H7 (cell line): ENCODE measurements around the gene POLRMT. TPM values are rescaled to one million over a fixed set of nuclear protein-coding genes. Genes with fewer than 3 reads are reported as not detected.
"Not testable (repeated sequence)": the region's sequence is repeated elsewhere in the genome, so short reads cannot be mapped to it uniquely, and the experiment has no call there.

Source experiments
- DNase-seq: peaks from one replicate; pipeline ENCODE4 v3.0.0; 2012
- H3K27me3 ChIP-seq: 2 replicates; pipeline ENCODE4 v1.6.0; 2011; ENCODE audit warnings: mild to moderate bottlenecking, low read length; ENCODE audit not compliant: control insufficient read depth, insufficient read depth
- H3K36me3 ChIP-seq: replicated peaks from 2 replicates; pipeline ENCODE4 v1.5.1; 2011; ENCODE audit warnings: low read length; ENCODE audit not compliant: control insufficient read depth, insufficient read depth
- H3K4me3 ChIP-seq: 2 replicates; pipeline ENCODE4 v1.5.1; 2011; ENCODE audit warnings: low read depth, mild to moderate bottlenecking, control low read depth, low read length, moderate library complexity; ENCODE audit not compliant: insufficient read depth
- total RNA-seq: library from RNA; depleted of rRNA; stranded (reverse); fragments of >200 nt; shearing (Covaris generic); gene quantifications from 2 replicates; pipeline ENCODE4 v1.2.3, GENCODE V29; 2014

Gene POLRMT
- total RNA-seq, 1 experiment from 2014 or later: 128 TPM

DNA sequence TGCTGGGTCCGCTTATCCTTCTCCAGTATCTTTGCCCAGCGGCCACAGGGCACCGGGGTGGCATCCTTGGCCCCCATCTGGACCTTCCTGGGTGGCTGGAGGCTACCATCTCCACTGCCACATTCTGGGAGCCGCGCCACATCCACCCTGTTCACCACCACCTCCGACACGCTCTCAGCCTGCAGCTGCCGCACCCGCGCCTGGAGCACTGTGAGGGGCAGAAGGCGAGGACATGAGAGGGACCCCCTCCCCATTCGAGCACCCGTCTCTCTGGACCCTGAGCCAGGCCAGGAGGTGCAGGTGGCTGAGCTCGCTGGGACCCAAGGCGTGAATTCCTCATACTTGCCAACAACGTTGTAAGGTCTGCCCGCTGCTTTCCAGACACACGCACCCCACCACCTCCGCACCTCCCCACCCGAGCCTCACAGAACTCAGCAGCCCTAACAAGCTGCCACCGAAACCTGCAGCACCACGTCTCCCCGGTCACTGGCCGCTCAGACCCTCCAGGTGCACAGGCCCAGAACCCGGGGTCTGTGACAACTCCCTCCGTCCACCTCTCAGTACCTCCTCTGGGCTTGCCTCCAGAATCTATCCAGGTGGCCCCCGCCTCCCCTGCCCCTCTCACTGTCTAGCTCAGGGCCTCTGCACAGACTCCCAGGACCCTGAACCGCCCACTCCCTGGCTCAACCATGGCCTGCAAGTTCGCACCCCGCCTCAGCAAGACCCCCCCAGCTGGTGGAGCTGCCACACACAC is 3.2 kb downstream of the POLRMT start:
- no peak overlapping the region for H3K4me3 ChIP-seq
- H3K27me3 ChIP-seq: no peaks in the 10 kb centered on the region
- DNase-seq: no peak
- H3K36me3 ChIP-seq: peaks cover 2% of the 10 kb centered on the region; the same call in 1 of the 2 replicates

GRCh38 chr19:629515-629914 is 3.8 kb downstream of the POLRMT start:
- DNase-seq, H3K27me3 ChIP-seq, H3K4me3 ChIP-seq, H3K36me3 ChIP-seq: not testable (repeated sequence)

DNA sequence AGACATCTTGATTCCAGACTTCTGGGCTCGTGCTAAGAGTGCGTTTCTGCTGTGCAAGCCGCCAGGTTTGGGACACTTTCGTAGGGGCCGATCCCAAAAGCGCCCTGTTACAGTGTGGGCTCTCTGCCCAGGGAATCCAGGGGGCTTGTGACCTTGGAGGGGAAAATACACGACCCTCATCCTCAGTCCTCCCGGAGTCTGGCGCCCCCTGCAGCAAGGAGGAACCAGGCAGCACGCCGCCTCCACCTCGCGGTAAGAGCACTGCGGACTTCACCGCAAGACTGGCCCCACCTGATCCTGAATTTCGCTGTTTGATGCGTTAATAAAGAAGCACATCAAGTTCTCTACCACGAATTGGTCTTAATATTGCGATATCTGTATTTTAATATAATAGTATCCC is 5.2 kb downstream of the POLRMT start:
- H3K4me3 ChIP-seq: no peak overlapping the region
- DNase-seq: peak; percentile 95
- H3K36me3 ChIP-seq: peaks cover 3% of the 10 kb centered on the region
- no peaks in the 10 kb centered on the region for H3K27me3 ChIP-seq

- not testable (repeated sequence) for DNase-seq, H3K27me3 ChIP-seq, H3K36me3 ChIP-seq, H3K4me3 ChIP-seq
Measured at GRCh38 chr19:626566-626965, 6.8 kb downstream of the POLRMT start.

GRCh38 chr19:625257-625656 is 8.1 kb downstream of the POLRMT start:
- peaks cover 3% of the 10 kb centered on the region for H3K36me3 ChIP-seq
- no peak for DNase-seq
- H3K27me3 ChIP-seq: no peaks in the 10 kb centered on the region
- no peak overlapping the region for H3K4me3 ChIP-seq

DNA sequence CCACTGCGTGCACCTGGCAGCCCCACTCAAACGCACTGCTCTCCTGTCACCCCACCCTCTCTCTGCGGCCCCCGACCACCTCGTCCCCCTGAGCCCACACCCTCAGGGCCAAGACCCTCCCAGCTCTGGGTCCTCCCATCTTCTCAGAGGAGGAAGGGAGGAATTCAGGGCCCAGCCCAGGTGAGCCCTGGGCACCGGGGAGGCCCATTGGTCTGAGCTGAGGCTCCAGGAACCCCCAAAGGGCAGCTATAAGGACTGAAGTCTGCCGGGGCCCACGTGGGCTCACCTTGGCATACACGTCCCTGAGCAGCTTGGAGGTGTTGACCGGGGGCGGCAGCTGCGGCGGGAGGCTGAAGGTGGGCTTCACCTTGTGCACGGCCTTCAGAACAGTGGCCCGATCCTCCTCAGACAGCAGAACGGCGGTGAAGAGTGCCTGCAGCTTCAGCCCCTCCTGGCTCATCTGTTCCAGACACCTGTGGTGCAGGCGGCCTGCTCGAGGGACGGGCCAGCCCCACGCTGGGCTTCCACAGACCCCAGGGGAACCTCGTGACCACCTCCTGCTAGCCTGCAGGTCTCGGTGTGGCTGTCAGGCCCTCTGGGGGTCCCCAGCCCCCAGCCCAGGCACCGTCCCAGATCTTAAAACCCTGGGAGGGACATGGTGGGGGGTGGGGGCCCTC is 8.8 kb downstream of the POLRMT start:
- H3K4me3 ChIP-seq: no peak overlapping the region
- peaks cover 3% of the 10 kb centered on the region for H3K36me3 ChIP-seq
- no peaks in the 10 kb centered on the region for H3K27me3 ChIP-seq
- DNase-seq: no peak

- Histone ChIP-seq H3K27me3 (no peaks in the 10 kb centered on the region), H3K36me3 (peaks cover 3% of the 10 kb centered on the region), H3K4me3 (no peak overlapping the region)
- DNase-seq: no peak
Measured at GRCh38 chr19:623974-624373, 9.4 kb downstream of the POLRMT start.

DNA sequence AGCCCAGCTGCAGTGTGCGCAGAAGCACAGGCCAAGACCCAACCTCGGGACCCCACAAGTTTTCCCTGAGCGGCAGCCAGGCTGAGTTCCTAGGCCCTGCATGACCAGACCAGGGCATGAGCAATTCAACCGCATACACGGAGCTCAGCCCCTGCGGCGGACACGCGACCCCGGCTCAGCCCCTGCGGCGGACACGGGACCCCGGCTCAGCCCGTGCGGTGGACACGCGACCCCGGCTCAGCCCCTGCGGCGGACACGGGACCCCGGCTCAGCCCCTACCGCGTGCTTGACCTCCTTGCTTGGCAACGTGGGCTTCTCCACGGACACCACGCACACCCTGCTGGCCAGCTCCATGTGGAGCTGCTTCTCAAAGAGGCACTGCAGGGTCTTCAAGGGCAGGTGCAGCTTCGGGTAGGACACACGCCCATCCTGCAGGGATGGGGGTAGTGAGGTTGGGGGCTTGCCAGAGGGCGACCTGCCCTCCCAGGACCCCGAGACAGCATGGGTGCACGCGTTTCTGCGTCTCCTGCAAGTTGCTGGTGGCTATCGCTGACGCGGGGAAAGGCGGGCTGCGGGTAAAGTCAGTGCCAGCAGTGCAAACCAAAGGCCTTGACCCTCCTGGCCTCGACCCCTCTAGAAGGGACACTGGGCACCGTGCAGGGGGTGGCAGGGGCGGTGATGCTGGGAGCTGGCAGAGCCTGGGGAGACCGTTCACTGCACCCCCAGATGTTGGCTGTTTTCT is 10.0 kb downstream of the POLRMT start:
- H3K27me3 ChIP-seq: no peaks in the 10 kb centered on the region
- H3K36me3 ChIP-seq: peaks cover 5% of the 10 kb centered on the region
- H3K4me3 ChIP-seq: no peak overlapping the region
- no peak for DNase-seq

- Histone ChIP-seq H3K36me3 (peaks cover 7% of the 10 kb centered on the region), H3K27me3 (no peaks in the 10 kb centered on the region)
Measured at GRCh38 chr19:622666-623065, 10.7 kb downstream of the POLRMT start.

GRCh38 chr19:621819-622218 is 11.5 kb downstream of the POLRMT start:
- DNase-seq: no peak
- Histone ChIP-seq H3K36me3 (peaks cover 7% of the 10 kb centered on the region), H3K4me3 (no peak overlapping the region), H3K27me3 (no peaks in the 10 kb centered on the region)

More at GRCh38 chr19:622666-623065, 10.7 kb downstream of the POLRMT start:
- H3K4me3 ChIP-seq: no peak overlapping the region
- no peak for DNase-seq

- not testable (repeated sequence) for H3K27me3 ChIP-seq, DNase-seq, H3K36me3 ChIP-seq, H3K4me3 ChIP-seq
Measured at GRCh38 chr19:621191-621590, 12.1 kb downstream of the POLRMT start.

DNA sequence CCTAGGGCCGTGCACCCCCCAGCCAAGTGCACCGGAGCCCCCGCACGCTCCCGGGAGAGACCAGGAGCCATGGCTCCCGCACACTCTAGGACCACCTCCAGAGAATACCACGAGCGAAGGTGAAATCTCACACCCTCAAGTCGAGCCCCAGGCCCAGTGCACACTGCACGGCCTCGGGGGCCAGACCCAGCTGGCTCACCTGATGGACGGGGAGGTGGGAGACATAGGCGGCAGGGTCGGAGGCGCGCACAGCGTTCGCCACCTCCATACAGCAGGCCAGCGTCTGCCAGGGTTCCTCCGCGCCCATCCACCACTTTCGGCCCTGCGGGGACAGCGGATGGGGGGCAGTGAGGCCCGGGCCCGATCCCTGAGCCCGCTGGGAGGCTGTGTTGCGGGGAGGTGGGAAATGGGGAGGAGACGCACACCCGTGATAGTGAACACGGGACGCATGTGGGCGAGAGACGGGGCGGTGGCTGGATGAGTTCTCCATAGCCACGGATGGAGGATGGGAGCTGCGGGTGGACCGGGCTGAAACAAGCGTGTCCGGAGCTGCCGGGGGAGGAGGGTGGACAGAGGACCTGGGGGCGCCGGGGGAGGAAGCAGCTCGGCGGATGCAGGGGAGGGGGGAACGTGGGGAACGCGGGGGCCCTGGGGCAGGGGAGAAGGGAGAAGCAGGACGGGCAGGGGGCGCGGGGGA is 13.0 kb downstream of the POLRMT start:
- no peaks in the 10 kb centered on the region for H3K27me3 ChIP-seq
- no peak for DNase-seq
- no peak overlapping the region for H3K4me3 ChIP-seq
- peaks cover 7% of the 10 kb centered on the region for H3K36me3 ChIP-seq

GRCh38 chr19:619286-620002 is 13.9 kb downstream of the POLRMT start:
- Histone ChIP-seq H3K27me3 (no peaks in the 10 kb centered on the region), H3K36me3 (peaks cover 5% of the 10 kb centered on the region), H3K4me3 (no peak overlapping the region)
- DNase-seq: no peak
